ENCODE results near the gene S100A8.

The S100A8 gene

DNA sequence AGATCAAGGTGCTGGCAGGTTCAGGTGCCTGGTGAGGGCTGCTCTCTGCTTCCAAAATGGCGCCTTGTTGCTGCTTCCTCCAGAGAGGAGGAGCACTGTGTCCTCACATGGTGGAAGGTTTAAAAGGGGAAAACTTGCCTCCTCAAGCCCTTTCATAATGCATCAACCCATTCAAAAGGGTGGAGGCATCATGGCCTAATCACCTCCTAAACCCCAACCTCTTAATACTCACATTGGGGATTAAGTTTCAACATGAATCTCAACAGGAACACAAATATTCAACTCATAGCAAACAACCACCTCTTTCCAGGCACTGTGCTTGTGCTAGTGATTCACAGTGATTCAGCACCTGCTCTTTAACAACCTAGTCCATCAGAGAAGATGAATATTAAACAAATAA, 19.6 kb downstream of the S100A8 start:
- H3K4me1 ChIP-seq, result no peaks in the 10 kb centered on the region
- in situ Hi-C loops (cut with MboI; ENCODE audit: low sequenced_read_pairs), result loop anchor here (25.0 kb wide), 1 partner anchor 391 kb away; no protein-coding TSS in a partner anchor
- no peaks in the 10 kb centered on the region for H3K36me3 ChIP-seq (replicated peaks)
- DNase-seq (ENCODE audit: low spot score in 2 of 2), result no peak
- no peak overlapping the region for H3K4me3 ChIP-seq
- H3K27me3 ChIP-seq (ENCODE audit: low read depth), result 0 out of 2 replicates have a peak, but pooled peaks cover 3% of the 10 kb centered on the region
- no peaks in the 10 kb centered on the region for H3K9me3 ChIP-seq

DNA sequence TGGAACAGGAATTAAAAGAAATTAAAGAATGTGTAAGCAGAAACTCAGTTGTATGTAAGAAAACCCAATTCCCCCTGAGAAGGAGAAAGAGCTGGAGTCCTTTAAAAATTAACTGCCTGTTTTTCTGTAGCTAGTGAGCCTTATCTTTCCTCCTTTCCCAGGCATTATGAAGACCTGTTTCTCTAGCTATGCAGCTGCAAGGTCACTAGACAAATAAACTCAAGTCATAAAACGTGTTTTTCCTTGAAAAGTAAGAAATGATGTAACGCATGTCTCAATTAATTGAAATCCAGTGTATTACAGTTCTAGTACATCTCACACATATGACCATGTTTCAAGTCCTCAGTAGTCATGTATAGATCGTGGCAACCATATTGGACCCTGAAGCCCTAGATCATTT, 20.7 kb downstream of the S100A8 start:
- H3K36me3 ChIP-seq (replicated peaks), result no peaks in the 10 kb centered on the region
- H3K27me3 ChIP-seq (ENCODE audit: low read depth), result no peaks in the 10 kb centered on the region
- no peaks in the 10 kb centered on the region for H3K9me3 ChIP-seq
- in situ Hi-C loops (cut with MboI; ENCODE audit: low sequenced_read_pairs), result loop anchor here (25.0 kb wide), 1 partner anchor 392 kb away; no protein-coding TSS in a partner anchor
- H3K4me3 ChIP-seq, result no peak overlapping the region
- DNase-seq (ENCODE audit: low spot score in 2 of 2), result no peak
- H3K4me1 ChIP-seq, result no peaks in the 10 kb centered on the region

DNA sequence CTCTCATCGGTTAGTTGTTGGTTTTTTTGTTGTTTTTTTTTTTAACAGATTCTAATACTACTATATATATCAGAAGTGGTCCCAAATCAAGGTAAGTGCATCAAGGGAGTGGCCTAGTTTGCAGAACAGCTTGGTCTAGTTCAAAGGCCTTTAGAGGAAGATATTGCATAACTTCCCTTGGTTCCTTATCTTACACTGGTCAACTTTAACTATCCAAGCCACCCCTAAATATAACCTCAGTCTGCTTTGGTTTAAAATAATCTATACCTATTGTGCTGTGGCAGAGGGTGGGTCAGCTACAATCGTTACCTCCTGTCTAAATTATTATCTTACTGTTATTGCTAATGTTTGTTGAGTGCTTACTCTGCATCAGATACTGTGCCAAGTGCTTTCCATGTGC, 22.4 kb downstream of the S100A8 start:
- H3K4me3 ChIP-seq, result no peak overlapping the region
- no peaks in the 10 kb centered on the region for H3K27me3 ChIP-seq (ENCODE audit: low read depth)
- H3K9me3 ChIP-seq, result no peaks in the 10 kb centered on the region
- in situ Hi-C loops (cut with MboI; ENCODE audit: low sequenced_read_pairs), result loop anchor here (25.0 kb wide), 1 partner anchor 394 kb away; no protein-coding TSS in a partner anchor
- DNase-seq (ENCODE audit: low spot score in 2 of 2), result no peak
- no peaks in the 10 kb centered on the region for H3K4me1 ChIP-seq
- H3K36me3 ChIP-seq (replicated peaks), result no peaks in the 10 kb centered on the region

DNA sequence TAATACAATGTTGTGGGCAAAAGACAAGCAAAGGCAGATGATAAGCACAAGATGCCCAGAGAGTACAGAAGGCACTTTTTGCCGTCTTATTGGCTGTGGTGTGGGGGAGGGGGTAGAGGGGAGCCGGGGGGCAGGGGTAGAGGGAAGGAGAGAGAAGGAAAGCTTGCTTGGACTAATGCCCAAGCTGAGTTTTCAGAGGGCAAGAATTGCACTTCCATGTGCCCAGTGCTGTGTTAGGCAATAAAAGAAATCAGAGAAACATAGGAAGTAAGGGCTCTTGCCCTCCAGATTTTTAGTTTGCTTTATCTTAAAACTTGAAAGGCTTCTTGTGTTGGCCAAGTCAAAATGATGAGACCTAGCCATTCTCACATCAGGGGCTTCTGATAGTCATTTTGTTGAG, 23.8 kb downstream of the S100A8 start:
- in situ Hi-C loops (cut with MboI; ENCODE audit: low sequenced_read_pairs), result loop anchor here (25.0 kb wide), 1 partner anchor 395 kb away; no protein-coding TSS in a partner anchor
- no peaks in the 10 kb centered on the region for H3K9me3 ChIP-seq
- H3K4me3 ChIP-seq, result no peak overlapping the region
- H3K27me3 ChIP-seq (ENCODE audit: low read depth), result no peaks in the 10 kb centered on the region
- DNase-seq (ENCODE audit: low spot score in 2 of 2), result no peak
- H3K36me3 ChIP-seq (replicated peaks), result no peaks in the 10 kb centered on the region
- H3K4me1 ChIP-seq, result no peaks in the 10 kb centered on the region

DNA sequence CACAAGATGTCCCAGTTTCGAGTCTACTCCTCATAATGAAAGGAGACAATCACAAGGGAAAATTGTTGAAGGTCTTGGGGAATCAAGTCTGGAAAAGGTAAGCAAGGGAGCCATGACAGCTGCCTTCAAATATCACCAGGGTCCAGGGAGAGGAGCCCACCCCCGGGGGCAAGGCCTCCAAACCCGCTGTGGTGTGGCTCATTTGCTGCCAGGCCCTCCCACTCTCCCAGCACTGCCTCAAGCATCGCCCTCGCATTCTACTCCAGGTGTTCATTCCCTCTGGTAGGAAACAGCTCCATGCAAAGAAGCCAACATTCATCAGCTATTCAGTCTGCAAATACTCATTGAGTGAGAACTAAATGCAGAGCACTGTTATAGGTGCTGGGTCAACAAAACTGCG, 24.6 kb downstream of the S100A8 start:
- no peaks in the 10 kb centered on the region for H3K27me3 ChIP-seq (ENCODE audit: low read depth)
- H3K4me3 ChIP-seq, result no peak overlapping the region
- no peaks in the 10 kb centered on the region for H3K36me3 ChIP-seq (replicated peaks)
- H3K9me3 ChIP-seq, result no peaks in the 10 kb centered on the region
- H3K4me1 ChIP-seq, result no peaks in the 10 kb centered on the region
- in situ Hi-C loops (cut with MboI; ENCODE audit: low sequenced_read_pairs), result loop anchor here (25.0 kb wide), 1 partner anchor 396 kb away; no protein-coding TSS in a partner anchor
- no peak for DNase-seq (ENCODE audit: low spot score in 2 of 2)

DNA sequence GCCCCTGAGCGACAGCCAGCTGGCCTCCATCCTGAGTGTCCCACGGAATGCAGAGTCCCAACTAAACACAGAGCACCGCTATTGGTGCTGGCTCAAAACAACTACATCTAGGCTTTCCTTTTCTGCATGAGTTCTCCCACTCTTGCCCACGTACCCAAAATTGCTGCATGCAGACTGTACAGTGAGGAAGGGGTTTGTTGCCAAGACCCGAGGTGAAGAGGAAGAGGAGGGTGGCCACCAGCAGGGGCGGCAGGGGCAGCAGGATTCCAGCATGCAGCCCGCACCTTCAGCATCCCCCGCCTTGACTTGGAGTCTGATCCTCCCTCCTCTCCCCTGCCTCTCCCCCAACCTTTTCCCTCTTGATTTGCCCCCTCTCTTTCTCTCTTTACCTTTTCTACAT, 25.2 kb downstream of the S100A8 start:
- Histone ChIP-seq H3K4me1 (no peaks in the 10 kb centered on the region), H3K36me3 (replicated peaks) (no peaks in the 10 kb centered on the region), H3K9me3 (no peaks in the 10 kb centered on the region), H3K27me3 (ENCODE audit: low read depth) (no peaks in the 10 kb centered on the region), H3K4me3 (no peak overlapping the region)
- in situ Hi-C loops (cut with MboI; ENCODE audit: low sequenced_read_pairs), result loop anchor here (25.0 kb wide), 1 partner anchor 397 kb away; no protein-coding TSS in a partner anchor
- DNase-seq (ENCODE audit: low spot score in 2 of 2), result no peak

DNA sequence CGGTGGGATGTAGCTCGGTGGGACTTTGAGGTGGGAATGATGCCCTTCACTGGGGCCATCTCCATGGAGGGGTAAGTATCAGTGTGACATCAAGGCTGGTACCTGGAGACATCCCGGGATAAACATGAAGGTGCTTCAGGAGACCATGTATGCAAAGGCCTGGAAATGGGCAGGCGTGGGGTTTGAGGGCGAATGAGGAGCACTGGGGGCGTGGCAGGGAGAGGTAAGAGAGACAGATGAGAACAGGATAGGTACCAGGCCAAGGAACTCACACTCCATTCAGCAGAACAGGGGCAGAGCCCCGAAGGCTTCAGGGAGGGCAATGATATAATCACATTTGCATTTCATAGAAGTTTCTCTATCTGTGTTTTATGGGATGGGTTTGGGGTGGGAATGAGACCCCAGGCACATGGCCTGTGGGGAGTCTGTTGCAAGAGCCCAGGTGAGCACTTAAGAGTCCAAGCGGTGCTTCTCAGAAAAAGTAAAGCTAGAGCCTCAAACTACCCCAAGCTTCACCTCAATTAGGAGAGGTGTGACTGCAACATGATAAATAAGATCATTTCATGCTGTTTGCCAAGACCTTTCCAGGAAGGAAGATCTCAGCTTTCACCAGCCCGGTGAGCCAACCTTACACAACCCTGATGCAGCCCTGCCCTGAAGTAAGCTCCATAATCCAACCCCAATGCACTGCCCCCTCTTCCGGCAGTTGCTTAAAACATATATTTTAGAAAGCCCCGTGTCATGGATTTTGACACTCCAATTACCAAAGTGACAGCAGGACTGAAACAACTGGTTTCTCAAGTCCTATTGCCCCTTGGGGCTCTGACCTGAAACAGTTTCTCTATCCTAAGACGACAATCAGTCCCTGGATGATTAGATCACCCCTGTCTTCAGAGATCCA, 25.9 kb downstream of the S100A8 start:
- no peaks in the 10 kb centered on the region for H3K9me3 ChIP-seq
- no peak for DNase-seq (ENCODE audit: low spot score in 2 of 2)
- H3K27me3 ChIP-seq (ENCODE audit: low read depth), result no peaks in the 10 kb centered on the region
- in situ Hi-C loops (cut with MboI; ENCODE audit: low sequenced_read_pairs), result loop anchor here (25.0 kb wide), 1 partner anchor 397 kb away; no protein-coding TSS in a partner anchor
- H3K4me3 ChIP-seq, result no peak overlapping the region
- no peaks in the 10 kb centered on the region for H3K4me1 ChIP-seq
- H3K36me3 ChIP-seq (replicated peaks), result no peaks in the 10 kb centered on the region

DNA sequence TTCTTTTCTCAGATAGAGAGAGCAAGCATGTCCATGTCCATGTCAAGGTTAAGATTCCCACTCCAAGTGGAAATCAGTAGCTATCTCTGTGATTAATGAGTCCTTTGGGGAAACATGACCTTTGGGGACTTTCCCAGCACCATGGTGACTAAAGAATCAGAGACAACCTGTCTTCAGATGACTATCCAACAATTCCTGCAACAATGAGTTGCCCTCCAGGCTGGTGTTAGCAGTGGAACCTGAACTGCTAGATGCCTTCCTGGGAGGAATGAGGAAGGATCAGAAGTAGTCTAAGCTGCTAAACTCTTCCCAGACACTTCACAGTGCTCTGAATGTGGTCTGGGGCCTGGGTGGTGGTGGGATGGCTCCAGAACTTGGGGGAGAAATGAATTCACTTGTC, 26.7 kb downstream of the S100A8 start:
- Histone ChIP-seq H3K27me3 (ENCODE audit: low read depth) (no peaks in the 10 kb centered on the region), H3K4me3 (no peak overlapping the region), H3K4me1 (no peaks in the 10 kb centered on the region), H3K9me3 (no peaks in the 10 kb centered on the region), H3K36me3 (replicated peaks) (no peaks in the 10 kb centered on the region)
- in situ Hi-C loops (cut with MboI; ENCODE audit: low sequenced_read_pairs), result loop anchor here (25.0 kb wide), 1 partner anchor 398 kb away; no protein-coding TSS in a partner anchor
- DNase-seq (ENCODE audit: low spot score in 2 of 2), result no peak

DNA sequence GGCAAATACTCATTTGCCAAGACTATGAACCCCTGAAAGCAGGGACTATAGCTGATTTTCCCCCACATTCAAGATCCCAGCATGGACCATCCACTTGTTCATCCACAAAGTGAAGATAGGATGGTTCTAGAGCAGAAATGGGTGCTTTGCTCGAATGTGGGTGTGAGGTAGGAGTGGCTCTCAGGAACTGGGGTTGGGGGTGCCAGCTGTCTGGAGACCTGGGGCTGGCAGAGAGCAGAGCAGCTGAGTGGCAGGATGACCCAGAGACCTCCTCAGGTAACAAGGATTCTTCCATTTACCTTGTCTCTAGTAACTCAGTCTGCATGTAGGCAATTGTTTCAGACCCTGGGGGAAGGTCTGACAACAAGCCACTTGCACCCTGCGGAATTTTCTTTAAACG, 27.2 kb downstream of the S100A8 start:
- in situ Hi-C loops (cut with MboI; ENCODE audit: low sequenced_read_pairs), result loop anchor here (25.0 kb wide), 1 partner anchor 399 kb away; no protein-coding TSS in a partner anchor
- H3K36me3 ChIP-seq (replicated peaks), result no peaks in the 10 kb centered on the region
- no peaks in the 10 kb centered on the region for H3K9me3 ChIP-seq
- DNase-seq (ENCODE audit: low spot score in 2 of 2), result no peak
- no peak overlapping the region for H3K4me3 ChIP-seq
- no peaks in the 10 kb centered on the region for H3K4me1 ChIP-seq
- no peaks in the 10 kb centered on the region for H3K27me3 ChIP-seq (ENCODE audit: low read depth)

DNA sequence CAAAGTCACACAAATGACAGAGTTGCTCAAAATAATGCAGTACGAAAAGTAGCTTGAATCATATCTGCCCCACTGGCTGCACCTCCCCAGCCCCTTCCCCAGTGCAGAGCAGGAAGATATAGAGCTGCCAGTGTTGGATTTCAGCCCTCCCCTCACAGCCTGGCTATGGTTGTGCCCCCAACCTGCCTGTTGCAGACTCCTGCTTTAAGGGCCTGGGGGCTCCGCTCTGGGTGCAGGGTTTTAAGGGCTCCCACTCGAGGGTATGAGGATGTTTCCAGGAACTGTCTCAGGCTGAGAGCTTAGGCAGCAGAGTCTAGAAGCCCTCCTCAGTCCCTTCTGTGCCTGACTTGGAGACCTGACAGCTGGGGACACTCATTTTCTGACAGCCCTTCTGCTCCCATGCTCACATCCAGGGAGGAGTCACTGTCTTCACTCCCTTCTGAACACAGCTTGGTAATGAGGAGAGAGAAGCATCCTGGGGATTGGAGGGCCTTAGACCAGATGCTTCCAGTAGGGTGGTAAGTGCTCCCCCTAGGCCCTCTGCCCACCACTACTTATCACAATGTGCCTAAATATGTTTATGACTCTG, 28.6 kb downstream of the S100A8 start:
- Histone ChIP-seq H3K4me3 (no peak overlapping the region), H3K9me3 (no peaks in the 10 kb centered on the region), H3K27me3 (ENCODE audit: low read depth) (peaks cover 4% of the 10 kb centered on the region; the same call in 1 of the 2 replicates), H3K36me3 (replicated peaks) (no peaks in the 10 kb centered on the region), H3K4me1 (no peaks in the 10 kb centered on the region)
- in situ Hi-C loops (cut with MboI; ENCODE audit: low sequenced_read_pairs), result loop anchor here (25.0 kb wide), 1 partner anchor 400 kb away; no protein-coding TSS in a partner anchor
- no peak for DNase-seq (ENCODE audit: low spot score in 2 of 2)

DNA sequence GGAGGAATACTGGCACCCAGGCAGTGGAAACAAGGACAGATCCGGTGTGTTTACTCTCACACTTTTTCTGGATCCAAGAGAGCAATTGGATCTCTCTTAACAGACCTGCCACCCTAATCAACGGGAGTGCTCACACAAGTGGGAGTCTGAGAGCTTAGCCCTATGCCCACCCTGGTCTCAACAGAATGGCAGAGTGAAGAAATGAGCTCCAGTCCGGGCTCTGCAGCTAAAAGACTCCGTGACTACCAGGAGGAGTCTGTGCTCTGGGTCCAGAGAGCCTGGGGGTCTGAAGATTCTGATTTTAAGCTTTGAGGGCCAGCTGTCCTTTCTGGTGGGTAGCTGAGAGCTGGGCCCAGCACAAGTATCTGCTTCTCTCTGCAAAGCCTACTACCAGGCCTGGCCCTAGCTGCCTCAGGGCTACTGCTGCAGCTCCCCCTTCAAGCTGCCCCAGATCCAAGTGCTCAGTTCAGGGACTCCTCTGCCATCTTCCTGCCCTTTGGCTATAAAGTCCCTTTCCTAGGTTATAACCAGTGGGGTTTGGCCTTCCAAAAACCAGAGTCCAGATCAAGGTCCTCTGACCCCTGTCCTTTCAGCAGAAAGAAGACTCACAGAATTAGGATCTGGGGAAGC, 29.3 kb downstream of the S100A8 start:
- no peaks in the 10 kb centered on the region for H3K9me3 ChIP-seq
- in situ Hi-C loops (cut with MboI; ENCODE audit: low sequenced_read_pairs), result loop anchor here (25.0 kb wide), 1 partner anchor 401 kb away; no protein-coding TSS in a partner anchor
- no peaks in the 10 kb centered on the region for H3K4me1 ChIP-seq
- no peaks in the 10 kb centered on the region for H3K36me3 ChIP-seq (replicated peaks)
- peaks cover 9% of the 10 kb centered on the region; the same call in 1 of the 2 replicates for H3K27me3 ChIP-seq (ENCODE audit: low read depth)
- DNase-seq (ENCODE audit: low spot score in 2 of 2), result no peak
- no peak overlapping the region for H3K4me3 ChIP-seq

DNA sequence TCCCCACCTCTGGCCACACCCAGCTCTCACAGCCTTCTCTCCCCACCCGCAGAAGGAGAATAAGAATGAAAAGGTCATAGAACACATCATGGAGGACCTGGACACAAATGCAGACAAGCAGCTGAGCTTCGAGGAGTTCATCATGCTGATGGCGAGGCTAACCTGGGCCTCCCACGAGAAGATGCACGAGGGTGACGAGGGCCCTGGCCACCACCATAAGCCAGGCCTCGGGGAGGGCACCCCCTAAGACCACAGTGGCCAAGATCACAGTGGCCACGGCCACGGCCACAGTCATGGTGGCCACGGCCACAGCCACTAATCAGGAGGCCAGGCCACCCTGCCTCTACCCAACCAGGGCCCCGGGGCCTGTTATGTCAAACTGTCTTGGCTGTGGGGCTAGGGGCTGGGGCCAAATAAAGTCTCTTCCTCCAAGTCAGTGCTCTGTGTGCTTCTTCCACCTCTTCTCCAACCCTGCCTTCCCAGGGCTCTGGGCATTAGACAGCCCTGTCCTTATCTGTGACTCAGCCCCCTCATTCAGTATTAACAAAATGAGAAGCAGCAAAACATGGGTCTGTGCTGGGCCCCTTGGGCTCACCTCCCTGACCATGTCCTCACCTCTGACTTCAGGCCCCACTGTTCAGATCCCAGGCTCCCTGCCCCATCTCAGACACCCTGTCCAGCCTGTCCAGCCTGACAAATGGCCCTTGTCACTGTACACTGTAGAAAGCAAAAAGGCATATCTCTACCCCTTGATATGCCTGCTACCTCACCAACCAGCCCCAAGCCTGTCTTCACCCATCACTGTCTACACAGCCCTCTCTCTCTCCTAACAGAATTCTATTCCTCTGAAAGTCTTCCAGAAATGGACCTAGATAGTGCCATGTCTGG, 30.0 kb downstream of the S100A8 start:
- in situ Hi-C loops (cut with MboI; ENCODE audit: low sequenced_read_pairs), result loop anchor here (25.0 kb wide), 1 partner anchor 401 kb away; no protein-coding TSS in a partner anchor
- H3K27me3 ChIP-seq (ENCODE audit: low read depth), result peaks cover 9% of the 10 kb centered on the region; the same call in 1 of the 2 replicates
- H3K4me3 ChIP-seq, result no peak overlapping the region
- H3K36me3 ChIP-seq (replicated peaks), result no peaks in the 10 kb centered on the region
- H3K9me3 ChIP-seq, result no peaks in the 10 kb centered on the region
- H3K4me1 ChIP-seq, result no peaks in the 10 kb centered on the region
- no peak for DNase-seq (ENCODE audit: low spot score in 2 of 2)
